GM19438 (cell line): ENCODE measurements around the gene USP53.
"Not testable (repeated sequence)": the region's sequence is repeated elsewhere in the genome, so short reads cannot be mapped to it uniquely, and the experiment has no call there.

ENCODE experiments used
- ATAC-seq: cut with Tn5 transposase; IDR thresholded peaks from one replicate; pipeline ENCODE4 v1.9.1; 2021; ENCODE audit warnings: low read depth; ENCODE audit not compliant: unreplicated experiment

USP53 gene

GRCh38 chr4:119227690-119228089 is 15.2 kb downstream of the USP53 start:
- ATAC-seq: no peak

- ATAC-seq: no peak
These were observed 15.9 kb downstream of the USP53 start for GRCh38 chr4:119228406-119228805.

GRCh38 chr4:119229908-119230687 is 17.6 kb downstream of the USP53 start:
- no peak for ATAC-seq

- ATAC-seq: no peak
These were observed 19.0 kb downstream of the USP53 start for GRCh38 chr4:119231491-119231890.

- no peak for ATAC-seq
These were observed 19.8 kb downstream of the USP53 start for GRCh38 chr4:119232286-119232685.

- no peak for ATAC-seq
These were observed 20.7 kb downstream of the USP53 start for GRCh38 chr4:119233191-119233590.

- no peak for ATAC-seq
These were observed 21.2 kb downstream of the USP53 start for GRCh38 chr4:119233750-119234149.

GRCh38 chr4:119237201-119237600 is 24.7 kb downstream of the USP53 start:
- ATAC-seq: no peak

- no peak for ATAC-seq
These were observed 25.1 kb downstream of the USP53 start for GRCh38 chr4:119237642-119238041.

- peak; percentile 99 for ATAC-seq
These were observed 25.7 kb downstream of the USP53 start for GRCh38 chr4:119238068-119238722.

- ATAC-seq: no peak
These were observed 27.6 kb downstream of the USP53 start for GRCh38 chr4:119240128-119240527.

GRCh38 chr4:119240568-119240967 is 28.1 kb downstream of the USP53 start:
- no peak for ATAC-seq

GRCh38 chr4:119242417-119242816 is 29.9 kb downstream of the USP53 start:
- ATAC-seq: no peak

- ATAC-seq: no peak
These were observed 31.4 kb downstream of the USP53 start for GRCh38 chr4:119243868-119244267.

GRCh38 chr4:119244344-119244743 is 31.8 kb downstream of the USP53 start:
- ATAC-seq: no peak

GRCh38 chr4:119244832-119245231 is 32.3 kb downstream of the USP53 start:
- ATAC-seq: no peak

- no peak for ATAC-seq
These were observed 33.7 kb downstream of the USP53 start for GRCh38 chr4:119246177-119246733.

- ATAC-seq: not testable (repeated sequence)
These were observed 38.5 kb downstream of the USP53 start for GRCh38 chr4:119251037-119251436.

GRCh38 chr4:119255223-119255622 is 42.7 kb downstream of the USP53 start:
- ATAC-seq: not testable (repeated sequence)

GRCh38 chr4:119260528-119260927 is 48.0 kb downstream of the USP53 start:
- no peak for ATAC-seq

GRCh38 chr4:119261986-119262385 is 49.5 kb downstream of the USP53 start:
- no peak for ATAC-seq

- no peak for ATAC-seq
These were observed 52.2 kb downstream of the USP53 start for GRCh38 chr4:119264743-119265142.
